ENCODE measurements around the gene SEC61A1. TPM values are rescaled to one million over a fixed set of nuclear protein-coding genes. Genes with fewer than 3 reads are reported as not detected.

Gene SEC61A1
- polyA plus RNA-seq, 3 donors, result 62.8 to 136 (median 114) TPM

GRCh38 chr3:128033102-128033501 lies 19.1 kb upstream of the SEC61A1 start:
- Mint-ChIP-seq H3K27me3 (ENCODE audit: low read depth in 3 of 3) (peaks cover 2 to 9% (median 6%) of the 10 kb centered on the region in 3 donors), H3K27ac (no peak overlapping the region), H3K4me3 (no peak overlapping the region), H3K9me3 (no peaks in the 10 kb centered on the region), H3K36me3 (no peaks in the 10 kb centered on the region), H3K4me1 (no peaks in the 10 kb centered on the region)
- no peak overlapping the region for H2AFZ ChIP-seq (ENCODE audit: insufficient read depth, low read depth, low read length, poor library complexity, severe bottlenecking)
- TF ChIP-seq, protein P1, sequence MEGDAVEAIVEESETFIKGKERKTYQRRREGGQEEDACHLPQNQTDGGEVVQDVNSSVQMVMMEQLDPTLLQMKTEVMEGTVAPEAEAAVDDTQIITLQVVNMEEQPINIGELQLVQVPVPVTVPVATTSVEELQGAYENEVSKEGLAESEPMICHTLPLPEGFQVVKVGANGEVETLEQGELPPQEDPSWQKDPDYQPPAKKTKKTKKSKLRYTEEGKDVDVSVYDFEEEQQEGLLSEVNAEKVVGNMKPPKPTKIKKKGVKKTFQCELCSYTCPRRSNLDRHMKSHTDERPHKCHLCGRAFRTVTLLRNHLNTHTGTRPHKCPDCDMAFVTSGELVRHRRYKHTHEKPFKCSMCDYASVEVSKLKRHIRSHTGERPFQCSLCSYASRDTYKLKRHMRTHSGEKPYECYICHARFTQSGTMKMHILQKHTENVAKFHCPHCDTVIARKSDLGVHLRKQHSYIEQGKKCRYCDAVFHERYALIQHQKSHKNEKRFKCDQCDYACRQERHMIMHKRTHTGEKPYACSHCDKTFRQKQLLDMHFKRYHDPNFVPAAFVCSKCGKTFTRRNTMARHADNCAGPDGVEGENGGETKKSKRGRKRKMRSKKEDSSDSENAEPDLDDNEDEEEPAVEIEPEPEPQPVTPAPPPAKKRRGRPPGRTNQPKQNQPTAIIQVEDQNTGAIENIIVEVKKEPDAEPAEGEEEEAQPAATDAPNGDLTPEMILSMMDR (IDR thresholded peaks at IDR 0.05), result no peak
- no peaks in the 10 kb centered on the region for H3K4me1 ChIP-seq (ENCODE audit: control insufficient read depth in 1 of 2, insufficient read depth in 2 of 2, low read length in 2 of 2)
- H3K27ac ChIP-seq (ENCODE audit: low read depth in 1 of 2, low read length in 2 of 2), result no peak overlapping the region
- intact Hi-C loops (cut with micrococcal nuclease), result no loop called here
- H3K27me3 ChIP-seq (ENCODE audit: control insufficient read depth in 2 of 2, insufficient read depth in 2 of 2, low read length in 2 of 2), result no peaks in the 10 kb centered on the region
- no peak overlapping the region for H3K4me2 ChIP-seq (replicated peaks; ENCODE audit: extremely low read depth, low read length, poor library complexity, severe bottlenecking)
- no peaks in the 10 kb centered on the region for H4K20me1 ChIP-seq (ENCODE audit: insufficient read depth, low read length)
- no peaks in the 10 kb centered on the region for H3K9me3 ChIP-seq (replicated peaks in 1 of 2; ENCODE audit: control insufficient read depth in 1 of 2, insufficient read depth in 1 of 2, low read length in 2 of 2)
- H3K9ac ChIP-seq (ENCODE audit: insufficient read depth, low read length, poor library complexity, severe bottlenecking), result no peak overlapping the region
- H3K36me3 ChIP-seq (replicated peaks in 1 of 2; ENCODE audit: control insufficient read depth in 1 of 2, insufficient read depth in 2 of 2, low read length in 2 of 2), result no peaks in the 10 kb centered on the region
- no peak overlapping the region for H3K4me3 ChIP-seq (replicated peaks in 1 of 3; ENCODE audit: low read depth in 2 of 3, low read length in 3 of 3)
- H3K79me2 ChIP-seq (ENCODE audit: insufficient read depth, low read length), result no peaks in the 10 kb centered on the region
- no peak for DNase-seq

DNA sequence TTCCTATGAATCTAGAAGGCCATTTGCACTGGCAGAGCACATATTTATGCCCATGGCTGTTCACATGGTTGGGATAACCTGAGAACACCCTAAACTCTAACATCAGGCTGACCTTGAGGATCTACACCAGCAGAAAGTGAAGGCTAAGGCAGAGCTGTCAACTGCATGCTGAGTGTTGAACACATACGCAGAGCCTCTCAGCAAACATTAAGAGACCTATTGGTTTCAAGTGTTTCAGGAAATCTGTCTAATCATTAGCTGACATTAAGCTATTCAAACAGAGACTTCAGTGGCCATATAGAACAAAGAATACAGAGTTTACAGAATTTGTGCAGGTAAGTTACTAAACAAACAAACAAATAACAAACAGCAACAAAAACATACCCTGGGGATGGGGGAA lies 16.1 kb upstream of the SEC61A1 start:
- H3K27ac Mint-ChIP-seq, result no peak overlapping the region
- no CpG with 5 or more reads among the region's 1 CpG for WGBS (ENCODE audit: insufficient coverage)

More for the DNA sequence above, 16.1 kb upstream of the SEC61A1 start:
- Histone ChIP-seq H3K9me3 (replicated peaks in 1 of 2; ENCODE audit: control insufficient read depth in 1 of 2, insufficient read depth in 1 of 2, low read length in 2 of 2) (no peaks in the 10 kb centered on the region), H4K20me1 (ENCODE audit: insufficient read depth, low read length) (no peaks in the 10 kb centered on the region), H3K79me2 (ENCODE audit: insufficient read depth, low read length) (no peaks in the 10 kb centered on the region), H3K4me1 (ENCODE audit: control insufficient read depth in 1 of 2, insufficient read depth in 2 of 2, low read length in 2 of 2) (no peaks in the 10 kb centered on the region), H3K9ac (ENCODE audit: insufficient read depth, low read length, poor library complexity, severe bottlenecking) (no peak overlapping the region), H3K27ac (ENCODE audit: low read depth in 1 of 2, low read length in 2 of 2) (no peak overlapping the region), H3K27me3 (ENCODE audit: control insufficient read depth in 2 of 2, insufficient read depth in 2 of 2, low read length in 2 of 2) (peaks cover 0 to 2% of the 10 kb centered on the region in 2 donors), H2AFZ (ENCODE audit: insufficient read depth, low read depth, low read length, poor library complexity, severe bottlenecking) (no peak overlapping the region), H3K36me3 (replicated peaks in 1 of 2; ENCODE audit: control insufficient read depth in 1 of 2, insufficient read depth in 2 of 2, low read length in 2 of 2) (no peaks in the 10 kb centered on the region), H3K4me2 (replicated peaks; ENCODE audit: extremely low read depth, low read length, poor library complexity, severe bottlenecking) (no peak overlapping the region), H3K4me3 (replicated peaks in 1 of 3; ENCODE audit: low read depth in 2 of 3, low read length in 3 of 3) (no peak overlapping the region)
- Mint-ChIP-seq H3K9me3 (peaks cover 0 to 3% (median 0%) of the 10 kb centered on the region in 7 donors), H3K4me1 (no peaks in the 10 kb centered on the region), H3K27me3 (ENCODE audit: low read depth in 3 of 3) (peaks cover 7 to 17% (median 10%) of the 10 kb centered on the region in 3 donors), H3K4me3 (no peak overlapping the region), H3K36me3 (no peaks in the 10 kb centered on the region)
- no peak for DNase-seq
- TF ChIP-seq, protein P1 (IDR thresholded peaks at IDR 0.05), result no peak
- intact Hi-C loops (cut with micrococcal nuclease), result no loop called here

Data from CD14-positive monocyte (primary cell).